ENCODE results near the gene BCDIN3D.

GRCh38 chr12:49878021-49878420 is 35.1 kb upstream of the BCDIN3D start:
- no peak for TF ChIP-seq CTCF (IDR thresholded peaks at IDR 0.05; ENCODE audit: low read depth, low read length, poor library complexity, severe bottlenecking)
- no peak for TF ChIP-seq EZH2phosphoT487 (IDR thresholded peaks at IDR 0.05; ENCODE audit: borderline replicate concordance, low read length)

Data from DOHH2 (cell line).